ENCODE data around the gene PIGM.

The PIGM gene

DNA sequence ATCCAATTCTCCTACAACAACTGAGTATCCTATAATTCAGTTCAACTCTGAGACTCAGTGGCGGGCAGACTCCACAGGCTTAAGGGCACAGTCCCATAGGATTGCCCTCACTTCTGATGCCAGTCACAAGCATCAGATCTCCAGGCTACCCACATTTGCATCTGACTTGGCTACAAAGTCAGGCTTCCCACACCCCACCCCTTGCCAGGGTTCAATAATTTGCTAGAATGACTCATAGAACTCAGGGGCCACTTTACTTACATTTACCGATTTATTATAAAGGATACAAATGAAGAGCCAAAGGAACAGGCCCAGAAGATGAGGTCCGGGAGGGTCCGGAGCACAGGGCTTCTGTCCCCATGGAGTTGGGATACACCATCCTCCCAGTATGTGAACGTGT is 41.8 kb downstream of the PIGM start:
- no CpG with 5 or more reads among the region's 5 CpGs for WGBS (ENCODE audit: insufficient coverage, insufficient read length)
- no peaks in the 10 kb centered on the region for H3K27me3 ChIP-seq (ENCODE audit: control insufficient read depth, insufficient read depth, low read length)
- H3K9me3 ChIP-seq (ENCODE audit: control insufficient read depth, insufficient read depth, low read length), result no peaks in the 10 kb centered on the region
- H3K4me3 ChIP-seq (ENCODE audit: low read length), result no peak overlapping the region
- DNase-seq (ENCODE audit: low read depth, low spot score), result no peak
- H3K36me3 ChIP-seq (ENCODE audit: control insufficient read depth, insufficient read depth, low read length), result no peaks in the 10 kb centered on the region
- H3K27ac ChIP-seq (ENCODE audit: low read length), result no peak overlapping the region
- H3K4me1 ChIP-seq (ENCODE audit: control insufficient read depth, insufficient read depth, low read length), result no peaks in the 10 kb centered on the region

DNA sequence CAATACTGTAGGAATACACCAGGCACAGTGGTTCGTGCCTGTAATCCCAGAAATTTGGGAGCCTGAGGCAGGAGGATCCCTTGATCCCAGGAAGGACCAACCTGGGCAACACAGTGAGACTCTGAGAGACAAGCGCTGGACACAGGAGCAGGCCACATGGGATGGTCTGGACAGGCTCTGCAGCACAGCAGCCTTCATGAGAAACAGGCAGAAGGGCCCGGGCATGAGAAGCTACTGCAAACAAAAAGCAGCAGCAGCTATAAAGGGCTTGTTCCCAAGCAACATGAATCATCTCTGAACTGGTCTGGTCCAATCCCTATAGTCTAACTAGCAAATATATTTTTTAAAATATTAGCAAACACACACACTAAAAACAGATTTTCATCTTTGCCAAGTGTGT is 42.2 kb downstream of the PIGM start:
- Histone ChIP-seq H3K27ac (ENCODE audit: low read length) (no peak overlapping the region), H3K36me3 (ENCODE audit: control insufficient read depth, insufficient read depth, low read length) (no peaks in the 10 kb centered on the region), H3K4me3 (ENCODE audit: low read length) (no peak overlapping the region), H3K9me3 (ENCODE audit: control insufficient read depth, insufficient read depth, low read length) (no peaks in the 10 kb centered on the region), H3K27me3 (ENCODE audit: control insufficient read depth, insufficient read depth, low read length) (no peaks in the 10 kb centered on the region), H3K4me1 (ENCODE audit: control insufficient read depth, insufficient read depth, low read length) (no peaks in the 10 kb centered on the region)
- no CpG with 5 or more reads among the region's 3 CpGs for WGBS (ENCODE audit: insufficient coverage, insufficient read length)
- DNase-seq (ENCODE audit: low read depth, low spot score), result no peak

DNA sequence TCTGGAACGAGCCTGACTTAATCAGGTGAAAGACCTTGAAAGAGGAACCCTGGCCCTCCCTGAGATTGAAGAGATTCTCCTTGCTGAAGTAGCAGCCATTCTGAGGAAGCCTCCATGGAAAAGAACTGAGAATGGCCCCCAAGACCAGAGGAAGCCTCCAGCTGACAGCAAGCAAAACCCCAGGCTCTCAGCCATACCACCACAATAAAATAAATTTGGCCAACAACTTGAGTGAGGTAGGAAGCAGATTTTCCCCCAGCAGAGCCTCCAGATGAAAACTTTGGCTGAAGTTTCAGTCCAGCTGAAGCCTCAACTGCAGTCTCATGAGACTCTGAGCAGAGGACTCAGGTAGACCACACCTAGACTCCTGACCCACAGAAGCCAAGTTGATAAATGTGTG is 43.8 kb downstream of the PIGM start:
- Histone ChIP-seq H3K36me3 (ENCODE audit: control insufficient read depth, insufficient read depth, low read length) (no peaks in the 10 kb centered on the region), H3K4me1 (ENCODE audit: control insufficient read depth, insufficient read depth, low read length) (no peaks in the 10 kb centered on the region), H3K4me3 (ENCODE audit: low read length) (no peak overlapping the region), H3K27ac (ENCODE audit: low read length) (no peak overlapping the region), H3K27me3 (ENCODE audit: control insufficient read depth, insufficient read depth, low read length) (no peaks in the 10 kb centered on the region), H3K9me3 (ENCODE audit: control insufficient read depth, insufficient read depth, low read length) (no peaks in the 10 kb centered on the region)
- WGBS (ENCODE audit: insufficient coverage, insufficient read length), result no CpG with 5 or more reads among the region's 1 CpG
- DNase-seq (ENCODE audit: low read depth, low spot score), result no peak

DNA sequence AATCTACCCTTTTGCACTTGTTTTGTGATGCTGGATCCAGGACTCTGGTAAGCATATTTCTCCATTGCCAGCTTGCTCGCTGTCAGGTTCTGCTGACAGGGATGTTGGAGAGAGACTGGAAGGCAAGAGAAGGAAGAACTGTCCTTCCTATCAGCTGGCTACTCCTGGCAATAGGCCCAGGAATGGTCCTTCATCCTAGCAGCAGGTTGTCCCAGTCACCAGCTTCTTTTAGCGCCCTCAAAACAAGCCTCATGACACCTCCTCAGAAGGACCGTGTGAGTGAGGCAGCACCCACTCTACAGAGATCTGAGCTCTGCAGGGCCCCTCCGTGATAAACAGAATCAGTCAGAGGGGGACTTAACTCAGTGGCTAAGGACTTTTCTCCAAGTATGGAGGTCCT is 44.6 kb downstream of the PIGM start:
- Histone ChIP-seq H3K27me3 (ENCODE audit: control insufficient read depth, insufficient read depth, low read length) (no peaks in the 10 kb centered on the region), H3K4me3 (ENCODE audit: low read length) (no peak overlapping the region), H3K36me3 (ENCODE audit: control insufficient read depth, insufficient read depth, low read length) (no peaks in the 10 kb centered on the region), H3K4me1 (ENCODE audit: control insufficient read depth, insufficient read depth, low read length) (no peaks in the 10 kb centered on the region), H3K27ac (ENCODE audit: low read length) (no peak overlapping the region), H3K9me3 (ENCODE audit: control insufficient read depth, insufficient read depth, low read length) (no peaks in the 10 kb centered on the region)
- WGBS (ENCODE audit: insufficient coverage, insufficient read length), result no CpG with 5 or more reads among the region's 4 CpGs
- DNase-seq (ENCODE audit: low read depth, low spot score), result no peak

DNA sequence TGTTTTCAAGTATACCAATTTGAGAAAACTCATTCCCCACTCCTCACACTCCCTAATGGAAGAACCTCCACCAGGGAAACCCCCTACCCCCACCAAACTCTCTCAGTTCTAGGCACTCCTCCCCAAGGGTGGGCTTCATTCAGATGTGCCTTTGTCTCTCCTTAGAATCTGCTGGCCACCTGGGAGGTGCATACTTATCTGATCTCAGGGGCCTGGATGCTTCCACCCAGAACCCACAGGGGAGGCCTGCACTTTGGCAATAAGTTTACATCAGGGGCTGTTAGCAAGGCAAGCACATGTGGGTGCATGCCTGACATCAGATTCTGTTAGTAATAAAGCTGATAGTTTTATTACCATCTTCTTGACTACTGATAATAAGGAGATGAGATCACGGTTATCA is 45.3 kb downstream of the PIGM start:
- DNase-seq (ENCODE audit: low read depth, low spot score), result no peak
- WGBS (ENCODE audit: insufficient coverage, insufficient read length), result no CpG with 5 or more reads among the region's 1 CpG
- Histone ChIP-seq H3K4me3 (ENCODE audit: low read length) (no peak overlapping the region), H3K36me3 (ENCODE audit: control insufficient read depth, insufficient read depth, low read length) (no peaks in the 10 kb centered on the region), H3K4me1 (ENCODE audit: control insufficient read depth, insufficient read depth, low read length) (no peaks in the 10 kb centered on the region), H3K27ac (ENCODE audit: low read length) (no peak overlapping the region), H3K9me3 (ENCODE audit: control insufficient read depth, insufficient read depth, low read length) (no peaks in the 10 kb centered on the region), H3K27me3 (ENCODE audit: control insufficient read depth, insufficient read depth, low read length) (no peaks in the 10 kb centered on the region)

DNA sequence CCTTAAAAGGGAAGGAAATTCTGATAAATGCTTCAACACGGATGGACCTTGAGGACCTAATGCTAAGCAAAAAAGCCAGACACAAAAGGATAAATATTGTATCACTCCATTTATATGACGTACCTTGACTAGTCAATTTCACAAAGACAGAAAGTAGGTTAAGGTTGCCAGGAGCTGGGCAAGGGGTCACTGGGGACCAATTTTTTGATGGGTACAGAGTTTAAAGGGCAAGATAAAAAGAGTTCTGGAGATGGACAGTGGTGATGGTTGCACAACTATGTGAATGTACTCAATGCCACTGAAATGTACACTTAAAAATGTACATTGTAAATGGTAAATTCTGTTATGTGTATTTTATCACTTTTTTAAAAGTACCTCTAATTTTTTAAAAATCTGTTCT is 45.7 kb downstream of the PIGM start:
- WGBS (ENCODE audit: insufficient coverage, insufficient read length), result no CpG with 5 or more reads among the region's 2 CpGs

DNA sequence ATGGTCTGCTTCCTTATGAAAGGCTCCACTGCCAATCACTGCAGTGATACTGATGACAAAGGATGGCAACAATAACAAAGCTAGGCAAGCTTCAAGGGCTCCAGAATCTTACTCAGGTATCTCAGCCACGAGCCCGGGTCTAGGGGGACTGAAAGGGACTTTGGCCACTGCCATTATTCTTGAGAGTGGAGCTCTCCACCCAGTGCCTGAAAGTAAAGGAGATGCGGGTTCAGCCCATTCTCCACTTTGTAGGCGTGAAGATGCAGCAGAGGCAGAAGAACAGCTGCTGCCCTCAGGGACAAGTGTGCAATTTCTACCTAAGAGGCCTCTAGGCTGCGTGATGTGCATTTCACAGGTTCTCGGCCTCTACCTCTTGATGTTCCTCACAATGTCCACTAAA is 46.3 kb downstream of the PIGM start:
- DNase-seq (ENCODE audit: low read depth, low spot score), result no peak

More for the DNA sequence above, 45.7 kb downstream of the PIGM start:
- no peaks in the 10 kb centered on the region for H3K36me3 ChIP-seq (ENCODE audit: control insufficient read depth, insufficient read depth, low read length)
- no peaks in the 10 kb centered on the region for H3K4me1 ChIP-seq (ENCODE audit: control insufficient read depth, insufficient read depth, low read length)
- H3K4me3 ChIP-seq (ENCODE audit: low read length), result no peak overlapping the region
- H3K27ac ChIP-seq (ENCODE audit: low read length), result no peak overlapping the region
- DNase-seq (ENCODE audit: low read depth, low spot score), result no peak
- H3K27me3 ChIP-seq (ENCODE audit: control insufficient read depth, insufficient read depth, low read length), result no peaks in the 10 kb centered on the region
- no peaks in the 10 kb centered on the region for H3K9me3 ChIP-seq (ENCODE audit: control insufficient read depth, insufficient read depth, low read length)

DNA sequence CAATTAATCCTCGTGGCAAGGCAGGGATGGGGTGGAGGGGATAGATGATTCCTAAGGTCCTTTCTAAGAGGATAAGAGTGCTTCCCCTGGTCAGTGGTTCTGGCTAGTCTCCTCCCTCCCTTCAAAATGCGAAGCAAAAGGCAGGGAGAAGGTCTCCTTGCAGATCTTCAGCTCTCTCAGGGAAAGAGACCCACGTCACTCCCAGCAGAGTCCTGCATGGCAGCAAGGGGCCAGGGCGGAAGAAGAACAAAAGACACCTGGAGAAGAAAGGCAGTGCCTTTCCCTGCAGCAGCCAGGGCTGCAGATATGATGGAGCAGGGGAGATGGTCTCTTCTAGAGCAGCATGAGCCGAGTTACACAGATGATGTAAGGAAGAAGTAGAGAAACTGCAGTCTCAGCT is 48.1 kb downstream of the PIGM start:
- Histone ChIP-seq H3K4me1 (ENCODE audit: control insufficient read depth, insufficient read depth, low read length) (no peaks in the 10 kb centered on the region), H3K4me3 (ENCODE audit: low read length) (no peak overlapping the region), H3K36me3 (ENCODE audit: control insufficient read depth, insufficient read depth, low read length) (no peaks in the 10 kb centered on the region), H3K27ac (ENCODE audit: low read length) (no peak overlapping the region), H3K9me3 (ENCODE audit: control insufficient read depth, insufficient read depth, low read length) (no peaks in the 10 kb centered on the region), H3K27me3 (ENCODE audit: control insufficient read depth, insufficient read depth, low read length) (no peaks in the 10 kb centered on the region)
- DNase-seq (ENCODE audit: low read depth, low spot score), result no peak
- no CpG with 5 or more reads among the region's 5 CpGs for WGBS (ENCODE audit: insufficient coverage, insufficient read length)

More for the DNA sequence above, 46.3 kb downstream of the PIGM start:
- H3K27ac ChIP-seq (ENCODE audit: low read length), result no peak overlapping the region
- H3K9me3 ChIP-seq (ENCODE audit: control insufficient read depth, insufficient read depth, low read length), result no peaks in the 10 kb centered on the region
- H3K36me3 ChIP-seq (ENCODE audit: control insufficient read depth, insufficient read depth, low read length), result no peaks in the 10 kb centered on the region
- H3K4me3 ChIP-seq (ENCODE audit: low read length), result no peak overlapping the region
- H3K4me1 ChIP-seq (ENCODE audit: control insufficient read depth, insufficient read depth, low read length), result no peaks in the 10 kb centered on the region
- no peaks in the 10 kb centered on the region for H3K27me3 ChIP-seq (ENCODE audit: control insufficient read depth, insufficient read depth, low read length)
- WGBS (ENCODE audit: insufficient coverage, insufficient read length), result no CpG with 5 or more reads among the region's 6 CpGs

DNA sequence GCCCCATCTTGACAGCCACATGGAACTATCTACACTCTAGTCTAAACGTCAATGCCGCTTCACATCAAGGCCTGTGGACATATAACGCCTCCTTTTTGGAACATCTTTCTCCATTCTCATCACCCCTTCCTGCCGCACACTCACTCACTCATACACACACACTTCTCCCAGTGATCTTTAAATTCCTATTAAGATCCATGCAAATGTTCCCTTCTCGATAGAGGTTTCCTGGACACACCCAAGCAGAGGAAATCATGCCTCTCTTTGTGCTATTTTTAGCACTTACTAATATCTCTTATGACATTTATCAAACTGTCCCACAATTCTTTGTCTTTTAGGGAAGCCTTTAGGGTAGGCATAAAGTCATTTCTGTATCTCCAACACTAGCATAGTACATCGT is 49.5 kb downstream of the PIGM start:
- Histone ChIP-seq H3K27ac (ENCODE audit: low read length) (no peak overlapping the region), H3K36me3 (ENCODE audit: control insufficient read depth, insufficient read depth, low read length) (no peaks in the 10 kb centered on the region), H3K9me3 (ENCODE audit: control insufficient read depth, insufficient read depth, low read length) (no peaks in the 10 kb centered on the region), H3K4me3 (ENCODE audit: low read length) (no peak overlapping the region), H3K27me3 (ENCODE audit: control insufficient read depth, insufficient read depth, low read length) (no peaks in the 10 kb centered on the region), H3K4me1 (ENCODE audit: control insufficient read depth, insufficient read depth, low read length) (no peaks in the 10 kb centered on the region)
- DNase-seq (ENCODE audit: low read depth, low spot score), result no peak
- 100% methylated on average over 1 of the region's 6 CpGs for WGBS (ENCODE audit: insufficient coverage, insufficient read length)

DNA sequence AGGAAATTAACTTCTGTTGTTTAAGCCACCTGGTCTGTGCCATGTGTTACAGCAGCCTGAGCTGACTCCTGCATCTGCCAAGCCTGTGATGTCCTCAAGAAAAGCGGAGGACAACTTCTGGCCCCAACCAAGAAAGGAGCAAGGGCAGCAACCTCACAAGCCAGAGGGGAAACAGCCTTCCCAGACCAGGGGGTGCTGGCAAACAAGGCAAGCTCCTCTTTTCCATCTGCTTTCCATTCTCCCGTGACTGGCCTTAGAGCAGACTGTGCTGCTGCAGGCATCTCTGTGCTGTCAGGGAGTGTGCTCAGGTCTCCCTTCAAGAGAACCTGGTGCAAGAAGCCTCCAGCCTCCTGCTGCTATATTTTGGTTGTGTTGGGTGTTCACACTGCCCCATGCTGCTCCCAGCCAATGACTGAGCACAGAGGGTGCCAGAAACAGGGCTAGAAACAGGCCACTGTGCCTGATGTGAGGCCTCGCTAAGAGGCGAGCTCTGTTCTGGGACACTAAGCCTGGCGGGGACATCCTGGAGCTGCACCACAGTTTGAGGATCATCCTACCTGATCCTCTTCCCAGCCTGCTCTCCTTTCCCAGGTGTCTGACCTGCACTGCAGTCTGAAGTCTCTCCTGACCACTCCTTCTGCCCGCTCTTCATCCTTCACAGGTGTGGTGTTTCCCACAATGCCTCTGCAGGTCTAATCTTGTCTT is 50.3 kb downstream of the PIGM start:
- Histone ChIP-seq H3K36me3 (ENCODE audit: control insufficient read depth, insufficient read depth, low read length) (no peaks in the 10 kb centered on the region), H3K4me3 (ENCODE audit: low read length) (no peak overlapping the region), H3K27ac (ENCODE audit: low read length) (no peak overlapping the region), H3K4me1 (ENCODE audit: control insufficient read depth, insufficient read depth, low read length) (no peaks in the 10 kb centered on the region), H3K27me3 (ENCODE audit: control insufficient read depth, insufficient read depth, low read length) (no peaks in the 10 kb centered on the region), H3K9me3 (ENCODE audit: control insufficient read depth, insufficient read depth, low read length) (no peaks in the 10 kb centered on the region)
- no peak for DNase-seq (ENCODE audit: low read depth, low spot score)
- no CpG with 5 or more reads among the region's 6 CpGs for WGBS (ENCODE audit: insufficient coverage, insufficient read length)

DNA sequence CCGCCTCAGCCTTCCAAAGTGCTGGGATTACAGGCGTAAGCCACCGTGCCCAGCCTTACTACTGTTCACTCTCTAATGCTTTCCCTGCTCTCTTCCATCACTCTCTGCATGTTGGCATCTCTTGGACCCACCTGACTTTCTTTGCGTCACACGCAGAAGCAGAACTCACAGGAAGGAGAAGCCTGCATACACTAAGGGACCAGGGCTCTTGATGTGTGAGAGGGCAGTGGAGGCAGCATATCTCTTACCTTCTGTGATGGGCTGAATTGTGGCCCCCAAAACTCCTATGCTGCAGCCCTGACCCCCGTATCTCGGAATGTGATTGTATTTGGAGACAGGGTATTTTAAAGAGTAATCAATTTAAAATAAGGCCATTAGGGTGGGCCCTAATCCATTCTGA is 51.0 kb downstream of the PIGM start:
- no peaks in the 10 kb centered on the region for H3K4me1 ChIP-seq (ENCODE audit: control insufficient read depth, insufficient read depth, low read length)
- H3K27me3 ChIP-seq (ENCODE audit: control insufficient read depth, insufficient read depth, low read length), result no peaks in the 10 kb centered on the region
- no peak for DNase-seq (ENCODE audit: low read depth, low spot score)
- no peak overlapping the region for H3K27ac ChIP-seq (ENCODE audit: low read length)
- H3K36me3 ChIP-seq (ENCODE audit: control insufficient read depth, insufficient read depth, low read length), result no peaks in the 10 kb centered on the region
- H3K9me3 ChIP-seq (ENCODE audit: control insufficient read depth, insufficient read depth, low read length), result no peaks in the 10 kb centered on the region
- H3K4me3 ChIP-seq (ENCODE audit: low read length), result no peak overlapping the region
- no CpG with 5 or more reads among the region's 7 CpGs for WGBS (ENCODE audit: insufficient coverage, insufficient read length)
